Ecto neural progenitor cell (in vitro differentiated cells): ENCODE results near the gene RAB9B.

Experiments used
- DNase-seq: peaks from one replicate; pipeline ENCODE4 v3.0.0-alpha.2; 2018; ENCODE audit warnings: low spot score

Gene RAB9B

DNA sequence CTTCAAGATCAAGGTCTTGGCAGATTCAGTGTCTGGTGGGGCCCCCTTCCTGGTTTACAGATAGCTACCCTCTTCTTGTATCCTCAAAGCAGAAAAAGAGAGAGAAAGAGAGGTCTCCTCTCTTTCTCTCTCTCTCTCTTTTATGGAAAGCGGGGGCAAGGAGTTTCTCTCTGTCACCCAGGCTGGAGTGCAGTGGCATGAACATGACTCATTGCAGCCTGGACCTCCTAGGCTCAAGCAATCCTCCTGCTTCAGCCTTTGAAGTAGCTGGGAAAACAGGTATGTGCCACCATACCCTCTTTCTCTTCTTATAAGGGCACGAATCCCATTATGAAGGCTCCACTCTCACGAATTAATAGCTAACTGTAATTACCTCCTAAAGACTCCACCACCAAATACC lies 20.2 kb downstream of the RAB9B start:
- no peak for DNase-seq

DNA sequence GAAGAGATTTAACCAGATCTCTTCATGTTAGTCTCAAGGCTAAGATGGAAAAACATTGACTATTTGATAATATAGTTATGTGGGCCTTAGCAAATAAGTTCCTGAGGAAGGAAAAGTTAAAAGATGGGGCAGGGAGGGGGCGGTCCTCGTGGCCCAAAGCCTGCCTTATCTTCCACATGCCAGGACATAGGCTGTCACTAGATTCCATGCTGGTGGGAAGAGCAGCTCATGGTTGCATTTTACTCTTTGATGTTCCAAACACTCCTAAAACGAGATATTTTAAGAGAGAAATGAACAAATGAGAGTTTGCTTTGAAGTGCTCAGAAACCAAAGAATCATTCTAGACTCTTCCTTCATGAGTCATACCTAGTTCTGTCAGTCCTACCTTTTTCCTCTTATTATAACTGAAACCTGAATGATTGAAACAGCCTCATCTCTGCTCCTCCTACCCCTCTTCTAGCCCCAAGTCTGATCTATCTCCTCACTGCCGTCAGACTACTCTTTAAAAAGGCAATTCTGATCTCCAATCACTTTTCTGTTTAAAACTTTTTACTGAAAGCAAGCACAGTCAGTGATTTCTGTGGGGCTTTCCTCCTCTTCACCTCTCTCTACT lies 25.1 kb downstream of the RAB9B start:
- no peak for DNase-seq

DNA sequence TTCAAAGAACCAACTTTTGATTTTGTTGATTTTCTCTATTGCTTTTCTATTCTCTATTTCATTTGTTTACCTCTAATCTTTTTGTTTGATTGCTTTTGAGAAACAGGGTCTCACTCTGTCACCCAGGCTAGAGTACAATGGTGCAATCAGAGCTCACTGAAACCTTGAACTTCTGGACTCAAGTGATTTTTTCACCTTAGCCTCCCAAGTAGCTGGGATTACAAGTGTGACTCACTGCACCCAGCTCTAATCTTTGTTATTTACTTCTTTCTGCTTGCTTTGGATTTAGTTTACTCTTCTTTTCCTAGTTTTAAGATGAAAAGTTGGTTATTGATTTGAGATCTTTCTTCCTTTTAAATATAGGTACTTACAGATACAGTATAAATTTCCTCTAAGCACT lies 26.2 kb downstream of the RAB9B start:
- no peak for DNase-seq

DNA sequence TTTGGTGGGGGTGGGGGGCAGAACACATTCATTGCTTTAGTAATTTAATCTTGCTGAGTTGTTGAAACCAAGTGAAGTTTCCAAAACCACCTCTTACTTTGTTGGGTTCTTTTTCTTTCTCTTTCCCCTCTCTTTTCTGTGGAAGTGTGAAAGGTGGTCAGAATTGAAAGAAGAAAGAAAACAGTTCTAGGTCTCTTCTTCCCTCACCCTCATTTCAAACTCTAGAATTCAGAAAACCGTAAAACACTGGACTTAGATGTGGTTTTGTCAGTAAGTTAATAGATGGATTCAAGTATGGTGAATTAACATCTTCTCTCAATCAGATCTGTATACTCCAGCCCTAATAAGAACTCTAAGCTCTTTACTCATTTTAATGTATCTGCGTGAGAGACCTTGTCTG lies 31.7 kb downstream of the RAB9B start:
- no peak for DNase-seq

DNA sequence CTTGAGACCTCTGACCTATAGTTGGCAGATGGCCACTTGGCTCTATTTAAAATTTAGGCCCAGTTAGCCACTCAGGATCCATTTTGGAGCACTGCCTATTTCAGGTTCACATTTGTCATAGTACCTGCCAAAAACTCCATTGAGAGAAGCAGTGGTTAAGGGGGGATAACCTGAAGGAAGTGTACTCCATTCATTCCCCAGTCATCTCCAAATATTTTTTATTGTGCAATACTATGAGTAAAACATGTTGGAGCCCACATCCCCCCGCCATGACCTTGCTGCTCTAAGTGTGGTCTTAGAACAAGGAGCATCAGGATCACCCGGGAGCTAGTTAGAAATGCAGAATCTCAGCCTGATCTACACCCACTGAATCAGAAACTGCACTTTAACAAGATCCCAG lies 34.4 kb downstream of the RAB9B start:
- DNase-seq, result no peak

DNA sequence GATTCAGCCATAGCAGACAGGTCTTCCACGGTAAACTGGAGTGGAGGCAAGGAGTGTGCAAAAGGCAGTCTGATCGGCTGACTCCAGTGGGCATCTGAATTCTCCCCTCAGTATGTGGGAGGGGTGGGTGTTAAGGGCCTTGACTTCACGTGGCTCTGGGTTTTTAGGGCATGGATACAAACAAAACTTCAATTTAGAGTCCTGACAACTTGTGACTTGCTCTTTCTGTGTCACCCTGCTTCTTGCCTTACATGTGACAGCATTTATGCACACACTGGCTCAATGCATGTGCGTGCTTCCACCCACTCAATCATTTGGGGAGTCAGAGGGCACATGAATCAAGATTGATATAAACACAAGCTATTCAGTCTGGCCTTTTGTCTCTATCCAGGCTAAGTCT lies 37.9 kb downstream of the RAB9B start:
- DNase-seq, result no peak

DNA sequence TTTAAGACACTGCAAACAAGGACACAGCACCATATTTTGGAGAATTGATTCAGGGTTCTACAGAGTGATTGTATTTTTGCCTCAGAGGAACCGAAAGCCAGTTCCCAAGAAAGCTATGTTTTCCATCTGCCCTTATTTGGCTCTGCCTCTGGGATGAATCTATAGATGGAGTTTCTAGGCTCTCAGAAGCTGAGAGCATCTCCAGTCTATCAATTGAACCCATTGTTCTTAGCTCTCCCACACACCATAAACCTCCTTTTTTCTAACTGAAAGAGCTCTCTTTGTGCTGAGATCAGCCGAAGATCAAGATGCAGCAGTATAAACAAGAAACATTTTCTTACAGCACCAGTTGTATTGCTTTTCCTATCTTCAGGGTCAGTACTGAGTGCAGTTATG lies 38.5 kb downstream of the RAB9B start:
- DNase-seq, result no peak

DNA sequence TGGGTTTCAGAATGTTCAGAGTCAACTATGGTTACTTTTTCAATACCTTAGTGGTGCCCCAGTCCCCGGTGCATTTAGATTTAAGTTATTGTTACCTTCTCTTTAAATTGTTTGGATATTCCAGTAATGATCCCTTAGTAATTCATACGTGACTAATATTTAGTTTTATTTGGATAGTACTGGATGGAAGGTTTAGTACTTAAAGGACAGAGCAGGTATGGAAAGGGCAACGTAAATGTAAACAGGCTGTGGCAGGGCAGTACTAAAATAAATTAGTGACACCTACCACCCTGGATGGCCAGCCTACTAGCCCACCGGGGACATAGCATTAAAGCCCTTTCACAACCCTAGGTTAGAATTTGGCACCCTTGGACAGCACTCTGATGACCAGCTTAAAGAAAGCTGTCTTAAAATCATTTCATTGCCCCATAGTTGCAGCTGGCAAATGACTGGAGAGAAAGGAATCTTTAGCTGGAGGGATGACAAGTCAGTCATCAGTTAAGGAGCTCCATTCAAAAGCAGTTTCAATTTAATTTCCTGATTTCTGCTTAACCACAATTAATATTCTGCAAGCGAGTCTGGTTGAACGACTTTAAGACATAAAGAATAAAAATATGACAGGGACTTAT lies 39.0 kb downstream of the RAB9B start:
- DNase-seq, result no peak

DNA sequence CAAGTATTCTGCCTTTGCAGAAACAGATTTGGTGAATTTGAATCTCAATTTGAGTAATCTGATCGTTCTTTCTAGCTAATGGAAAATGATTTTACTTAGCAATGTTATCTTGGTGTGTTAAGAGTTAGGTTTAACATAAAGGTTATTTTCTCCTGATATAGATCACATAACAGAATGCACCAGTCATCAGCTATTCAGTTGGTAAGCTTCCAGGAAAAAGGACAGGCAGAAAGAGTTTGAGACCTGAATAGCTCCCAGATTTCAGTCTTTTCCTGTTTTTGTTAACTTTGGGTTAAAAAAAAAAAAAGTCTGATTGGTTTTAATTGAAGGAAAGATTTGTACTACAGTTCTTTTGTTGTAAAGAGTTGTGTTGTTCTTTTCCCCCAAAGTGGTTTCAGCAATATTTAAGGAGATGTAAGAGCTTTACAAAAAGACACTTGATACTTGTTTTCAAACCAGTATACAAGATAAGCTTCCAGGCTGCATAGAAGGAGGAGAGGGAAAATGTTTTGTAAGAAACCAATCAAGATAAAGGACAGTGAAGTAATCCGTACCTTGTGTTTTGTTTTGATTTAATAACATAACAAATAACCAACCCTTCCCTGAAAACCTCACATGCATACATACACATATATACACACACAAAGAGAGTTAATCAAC lies 40.1 kb downstream of the RAB9B start:
- DNase-seq, result no peak

DNA sequence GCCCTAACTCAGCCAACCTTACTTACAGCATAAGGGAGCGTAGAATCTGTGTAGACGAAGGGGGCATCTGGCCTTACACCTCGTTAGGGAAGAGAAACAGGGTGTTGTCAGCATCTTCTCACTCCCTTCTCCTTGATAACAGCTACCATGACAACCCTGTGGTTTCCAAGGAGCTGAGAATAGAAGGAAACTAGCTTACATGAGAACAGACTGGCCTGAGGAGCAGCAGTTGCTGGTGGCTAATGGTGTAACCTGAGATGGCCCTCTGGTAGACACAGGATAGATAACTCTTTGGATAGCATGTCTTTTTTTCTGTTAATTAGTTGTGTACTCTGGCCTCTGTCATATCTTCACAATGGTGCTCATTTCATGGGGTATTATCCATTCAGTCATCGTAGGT lies 40.8 kb downstream of the RAB9B start:
- no peak for DNase-seq

DNA sequence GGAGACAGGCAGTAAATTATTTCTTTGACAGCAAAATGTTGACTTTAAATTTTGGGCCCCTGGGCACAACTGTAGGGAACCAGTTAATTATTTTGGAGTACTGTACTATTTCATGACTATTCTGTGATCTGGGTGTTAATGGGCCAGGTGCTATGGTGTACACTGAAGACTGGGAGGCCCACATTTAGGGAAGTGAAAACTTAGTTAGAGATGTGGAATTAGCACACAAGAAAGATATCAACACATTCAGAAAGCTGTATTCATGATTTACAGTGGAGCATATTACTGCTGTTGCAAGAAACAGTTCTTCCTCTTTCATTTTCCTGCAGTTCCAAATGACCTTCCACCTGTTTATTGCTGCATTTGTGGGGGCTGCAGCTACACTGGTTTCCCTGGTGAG lies 43.1 kb downstream of the RAB9B start:
- no peak for DNase-seq

DNA sequence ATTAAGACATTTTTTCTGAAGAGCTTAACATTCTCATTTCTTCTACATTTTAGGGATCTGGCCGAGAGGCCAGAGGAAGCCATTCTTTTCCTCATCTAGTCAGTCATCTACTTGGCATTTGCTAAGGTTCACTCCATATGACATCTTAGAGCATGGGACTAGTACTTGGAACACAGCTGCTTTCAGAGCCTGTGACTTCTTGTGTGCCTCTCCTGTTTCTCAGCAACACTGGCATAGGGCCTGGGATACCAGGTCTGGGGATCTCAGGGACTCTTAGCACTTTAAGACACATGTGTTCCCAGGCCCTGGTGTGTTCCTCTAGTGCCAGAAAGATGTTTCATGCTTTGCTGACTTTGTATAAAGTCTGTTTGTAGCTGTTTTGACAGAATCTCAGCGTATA lies 48.1 kb downstream of the RAB9B start:
- DNase-seq, result no peak

DNA sequence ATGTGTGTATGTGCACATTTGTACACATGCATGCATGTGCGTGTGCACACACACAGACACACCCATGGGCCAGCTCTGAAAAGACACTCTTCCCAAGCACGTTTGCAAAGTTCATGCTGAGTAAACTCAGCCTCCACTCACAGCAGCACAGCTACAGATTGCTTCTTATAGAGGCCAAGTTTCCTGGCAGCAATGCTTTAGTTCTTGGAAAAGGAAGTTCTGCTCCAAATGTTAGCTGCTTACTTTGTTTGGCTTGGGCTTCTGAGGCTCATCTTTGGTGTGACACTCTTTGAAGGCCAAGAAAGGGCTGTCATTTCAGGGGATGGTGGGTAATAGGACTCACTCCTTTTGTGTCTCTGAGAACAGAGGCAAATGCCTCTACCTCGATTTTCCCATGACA lies 48.9 kb downstream of the RAB9B start:
- DNase-seq, result no peak

DNA sequence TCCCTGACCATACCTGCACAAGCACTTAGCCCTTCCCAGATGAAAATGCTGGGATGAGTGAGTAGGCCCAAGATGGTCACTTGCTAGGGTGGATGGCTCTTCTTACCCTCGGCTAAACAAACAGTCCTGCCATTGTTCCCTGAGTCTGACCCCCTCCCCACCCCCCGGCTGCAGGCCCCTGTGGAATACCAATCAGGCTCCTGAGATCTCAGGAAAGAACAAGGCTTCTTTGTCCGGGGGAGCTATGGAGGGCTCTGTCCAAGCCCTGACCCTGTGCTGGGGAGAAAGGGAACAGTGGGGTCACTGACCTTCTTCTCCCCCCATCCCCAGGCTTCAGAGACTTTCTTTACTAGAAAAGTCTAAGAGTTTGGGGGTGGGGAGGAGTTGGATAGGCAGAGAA lies 49.4 kb downstream of the RAB9B start:
- DNase-seq, result peak; percentile 71

DNA sequence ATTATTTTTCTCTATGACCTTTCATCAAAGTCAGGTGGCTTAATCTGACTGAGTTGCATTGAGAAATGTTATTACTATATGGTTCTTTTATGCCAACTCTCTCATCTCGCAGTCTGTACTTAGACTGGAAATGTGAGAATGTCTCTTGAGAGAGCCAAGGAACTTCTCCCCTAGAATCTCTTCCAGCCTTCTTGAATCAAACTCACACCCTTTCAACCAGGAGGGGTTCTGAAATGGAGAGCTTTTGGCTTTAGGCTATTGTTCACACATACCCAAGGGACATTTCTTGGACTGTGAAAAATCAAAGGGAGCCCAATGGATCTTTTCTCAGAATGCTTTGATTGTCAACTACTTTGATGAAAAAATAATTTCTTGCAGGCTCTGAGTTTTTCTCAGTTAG lies 50.4 kb downstream of the RAB9B start:
- no peak for DNase-seq

DNA sequence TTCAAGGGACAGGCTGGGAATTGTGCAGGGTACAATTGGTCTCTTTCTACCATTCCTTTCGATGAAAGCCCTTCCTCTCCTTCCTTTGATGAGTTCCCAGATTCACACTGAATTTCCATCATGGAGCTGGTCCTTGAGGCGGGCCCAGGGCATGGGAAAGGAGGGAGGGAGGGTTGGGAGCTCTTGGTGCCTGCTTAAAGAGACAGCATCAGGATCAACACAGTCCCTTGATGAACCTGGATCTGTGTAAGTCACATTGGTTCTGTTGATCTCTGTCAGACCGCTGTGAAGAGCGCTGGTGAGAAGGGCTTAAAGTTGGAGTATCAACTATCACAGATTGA lies 51.0 kb downstream of the RAB9B start:
- DNase-seq, result no peak

DNA sequence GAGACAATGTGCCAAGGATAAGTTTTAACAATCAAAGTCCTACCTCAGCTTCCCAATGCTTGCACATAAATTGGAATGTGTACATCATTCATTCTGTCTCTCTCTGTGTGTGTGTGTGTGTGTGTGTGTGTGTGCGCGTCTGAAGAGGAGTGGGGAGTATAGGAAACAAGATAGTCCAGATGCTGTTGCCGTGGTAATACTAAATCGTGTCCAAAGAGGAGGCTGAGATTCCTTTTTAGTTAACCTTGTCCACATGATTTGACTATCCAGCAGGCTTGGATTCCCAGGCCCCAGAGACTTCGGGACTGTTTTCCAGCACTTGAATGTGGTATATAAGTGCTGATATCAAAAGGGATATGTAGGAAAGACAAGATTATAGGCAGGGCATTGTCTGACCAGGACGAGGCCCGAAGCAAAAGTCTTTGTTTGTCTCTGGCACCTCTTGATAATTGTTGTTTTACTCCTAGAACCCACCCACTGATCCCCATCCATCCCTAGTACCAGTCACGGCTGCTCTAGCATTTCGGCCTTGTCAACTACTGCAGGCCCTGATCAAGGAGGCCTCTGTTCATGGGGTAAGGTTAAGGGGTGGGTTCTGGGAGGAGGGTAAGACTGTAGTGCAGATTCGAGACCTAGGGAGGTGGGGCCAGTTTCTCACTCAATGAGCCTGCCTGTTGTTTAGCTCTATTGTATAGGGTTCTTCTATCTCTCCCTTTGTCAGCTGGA lies 51.6 kb downstream of the RAB9B start:
- DNase-seq, result peak; percentile 44

DNA sequence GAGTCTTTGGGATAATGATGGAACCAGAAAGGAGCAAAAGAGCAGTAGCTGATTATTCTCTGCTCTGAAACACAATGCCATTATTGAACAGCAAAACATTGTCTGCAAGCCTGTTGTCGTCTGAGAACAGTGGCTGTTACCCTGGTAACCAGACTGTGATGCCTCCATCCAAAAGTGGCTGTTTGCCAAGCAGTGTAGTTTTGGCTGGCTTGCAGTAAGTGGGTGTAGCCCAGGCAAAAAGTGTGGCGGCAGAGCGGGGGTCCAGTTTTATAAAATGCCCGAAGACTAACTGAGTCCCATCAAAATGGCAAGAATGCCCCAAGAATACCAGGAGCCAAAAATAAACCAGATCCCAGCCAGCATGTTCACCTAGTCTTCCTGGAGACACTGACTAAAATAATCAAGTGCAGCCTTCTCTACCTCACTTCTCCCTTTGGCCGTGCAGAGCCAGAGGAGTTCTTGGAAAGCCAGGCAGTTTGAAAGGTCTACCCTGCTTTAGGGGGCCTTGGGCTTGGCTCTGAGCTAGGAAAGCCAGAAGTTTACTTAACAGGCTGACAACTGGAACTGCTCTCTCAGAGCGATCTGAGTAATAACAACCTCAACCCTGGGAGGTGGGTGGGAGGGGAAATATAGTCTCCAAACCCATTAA lies 52.8 kb downstream of the RAB9B start:
- DNase-seq, result peak; percentile 24

DNA sequence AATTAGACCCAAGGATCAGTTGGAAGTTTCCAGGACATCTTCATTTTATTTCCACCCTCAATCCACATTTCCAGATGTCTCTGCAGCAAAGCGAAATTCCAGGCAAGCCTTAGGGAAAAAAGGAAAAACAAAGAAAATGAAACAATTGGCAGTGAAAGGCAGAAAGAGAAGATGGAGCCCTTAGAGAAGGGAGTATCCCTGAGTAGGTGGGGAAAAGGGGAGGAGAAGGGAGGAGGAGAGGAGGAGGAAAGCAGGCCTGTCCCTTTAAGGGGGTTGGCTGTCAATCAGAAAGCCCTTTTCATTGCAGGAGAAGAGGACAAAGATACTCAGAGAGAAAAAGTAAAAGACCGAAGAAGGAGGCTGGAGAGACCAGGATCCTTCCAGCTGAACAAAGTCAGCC lies 55.5 kb downstream of the RAB9B start, which contains the start of gene PLP1:
Gene PLP1, plus strand, starts transcription at position 295 of the 400 bp plus-strand sequence. CDS start 156 bp downstream, outside the sequence.
- no peak for DNase-seq

DNA sequence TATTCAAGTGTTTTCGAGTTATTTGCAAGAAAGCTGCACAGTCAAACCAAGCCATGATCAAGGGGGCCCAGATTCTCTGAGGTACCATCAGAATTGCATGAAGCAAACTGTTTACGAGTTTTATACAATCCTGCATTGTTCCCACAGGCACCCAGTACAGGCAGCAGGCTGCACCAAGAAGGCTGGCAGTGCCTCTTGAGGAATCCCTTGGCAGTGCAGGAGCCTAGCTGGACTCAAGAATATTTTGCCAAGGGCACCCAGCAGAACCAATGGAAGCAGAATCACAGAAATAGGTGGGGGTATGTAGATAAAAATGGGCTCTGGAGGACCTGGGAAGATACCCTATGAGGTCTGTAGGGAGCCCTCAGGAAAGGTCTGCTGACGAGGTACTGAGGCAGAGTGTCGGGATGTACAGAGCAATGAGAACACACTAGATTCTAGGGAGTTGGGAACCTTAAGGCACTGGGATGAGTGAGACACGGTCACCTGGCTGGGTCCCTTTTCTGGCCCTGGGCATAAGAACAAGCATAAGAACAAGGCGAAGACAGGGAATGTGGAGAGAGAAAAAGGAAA lies 57.9 kb downstream of the RAB9B start:
- no peak for DNase-seq

DNA sequence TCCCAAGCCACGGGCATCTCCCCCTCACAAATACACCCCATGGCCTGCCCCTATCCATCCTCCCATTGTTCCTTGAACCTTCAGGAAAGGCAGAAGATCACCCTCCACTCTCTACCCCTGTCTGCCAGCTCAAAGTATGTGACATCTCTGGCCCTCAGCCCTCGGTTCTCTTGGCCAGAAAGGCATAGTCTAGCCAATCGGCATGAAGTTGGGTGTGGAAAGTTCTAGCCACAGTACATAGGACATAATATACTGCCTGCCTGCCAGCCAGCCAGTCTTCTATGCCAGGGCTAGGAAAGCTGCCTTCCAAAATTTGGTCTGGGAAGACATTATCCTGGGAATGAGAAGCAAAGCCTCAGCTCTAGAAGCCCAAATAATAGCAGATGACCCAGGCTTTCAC lies 58.6 kb downstream of the RAB9B start:
- no peak for DNase-seq
